ENCODE results near the gene FLVCR2. TPM values are rescaled to one million over a fixed set of nuclear protein-coding genes. Genes with fewer than 3 reads are reported as not detected.

The FLVCR2 gene
- total RNA-seq, 1 donor from 2014 or later, result 20.9 TPM

GRCh38 chr14:75626396-75626795, 48.0 kb downstream of the FLVCR2 start:
- DNase-seq (ENCODE audit: low spot score) (no peak), ATAC-seq (no peak)

- peak; percentile 64 for DNase-seq (ENCODE audit: low spot score)
- peak; percentile 72 for ATAC-seq
Measured at GRCh38 chr14:75626863-75627262, 48.4 kb downstream of the FLVCR2 start.

- DNase-seq (ENCODE audit: low spot score), result peak; percentile 73
- ATAC-seq, result peak; percentile 88
Measured at GRCh38 chr14:75627406-75627805, 49.0 kb downstream of the FLVCR2 start.

GRCh38 chr14:75628816-75629215, 50.4 kb downstream of the FLVCR2 start:
- no peak for DNase-seq (ENCODE audit: low spot score)
- ATAC-seq, result no peak

GRCh38 chr14:75630695-75631452, 52.5 kb downstream of the FLVCR2 start:
- ATAC-seq (no peak), DNase-seq (ENCODE audit: low spot score) (no peak)

GRCh38 chr14:75631453-75631831, 53.0 kb downstream of the FLVCR2 start:
- DNase-seq (ENCODE audit: low spot score), result no peak
- no peak for ATAC-seq

- ATAC-seq (no peak), DNase-seq (ENCODE audit: low spot score) (no peak)
Measured at GRCh38 chr14:75634848-75635247, 56.4 kb downstream of the FLVCR2 start.

GRCh38 chr14:75636100-75636692, 57.8 kb downstream of the FLVCR2 start:
- ATAC-seq (no peak), DNase-seq (ENCODE audit: low spot score) (no peak)

- no peak for DNase-seq (ENCODE audit: low spot score)
- ATAC-seq, result no peak
Measured at GRCh38 chr14:75640876-75641275, 62.5 kb downstream of the FLVCR2 start.

GRCh38 chr14:75643985-75644384, 65.6 kb downstream of the FLVCR2 start:
- ATAC-seq (no peak), DNase-seq (ENCODE audit: low spot score) (no peak)

GRCh38 chr14:75645056-75645455, 66.6 kb downstream of the FLVCR2 start:
- no peak for DNase-seq (ENCODE audit: low spot score)
- ATAC-seq, result no peak

- ATAC-seq, result peak; percentile 61
- peak; percentile 72 for DNase-seq (ENCODE audit: low spot score)
Measured at GRCh38 chr14:75646762-75647161, 68.3 kb downstream of the FLVCR2 start.

GRCh38 chr14:75647640-75648039, 69.2 kb downstream of the FLVCR2 start:
- DNase-seq (ENCODE audit: low spot score) (peak; percentile 87), ATAC-seq (peak; percentile 73)

- ATAC-seq (peak; percentile 75), DNase-seq (ENCODE audit: low spot score) (peak; percentile 94)
Measured at GRCh38 chr14:75648066-75648838, 69.8 kb downstream of the FLVCR2 start.

GRCh38 chr14:75649337-75649736, 70.9 kb downstream of the FLVCR2 start:
- ATAC-seq (no peak), DNase-seq (ENCODE audit: low spot score) (no peak)

GRCh38 chr14:75649773-75650172, 71.4 kb downstream of the FLVCR2 start:
- ATAC-seq (no peak), DNase-seq (ENCODE audit: low spot score) (no peak)

GRCh38 chr14:75650253-75651058, 72.0 kb downstream of the FLVCR2 start:
- ATAC-seq, result peak; percentile 32
- no peak for DNase-seq (ENCODE audit: low spot score)

GRCh38 chr14:75653563-75653962, 75.1 kb downstream of the FLVCR2 start:
- no peak for ATAC-seq
- no peak for DNase-seq (ENCODE audit: low spot score)

GRCh38 chr14:75654127-75654732, 75.8 kb downstream of the FLVCR2 start:
- ATAC-seq, result peak; percentile 90
- peak; percentile 86 for DNase-seq (ENCODE audit: low spot score)

GRCh38 chr14:75655235-75655634, 76.8 kb downstream of the FLVCR2 start:
- ATAC-seq, result no peak
- DNase-seq (ENCODE audit: low spot score), result no peak

GRCh38 chr14:75657331-75657730, 78.9 kb downstream of the FLVCR2 start:
- DNase-seq (ENCODE audit: low spot score), result no peak
- ATAC-seq, result no peak

Data from left lobe of liver (tissue), 2 donors.